Measurements from ENCODE around the gene OR52K1. TPM values are rescaled to one million over a fixed set of nuclear protein-coding genes. Genes with fewer than 3 reads are reported as not detected.
"Not testable (repeated sequence)": the region's sequence is repeated elsewhere in the genome, so short reads cannot be mapped to it uniquely, and the experiment has no call there.

Gene OR52K1
- total RNA-seq, 2 experiments from 2014 or later, result not detected

DNA sequence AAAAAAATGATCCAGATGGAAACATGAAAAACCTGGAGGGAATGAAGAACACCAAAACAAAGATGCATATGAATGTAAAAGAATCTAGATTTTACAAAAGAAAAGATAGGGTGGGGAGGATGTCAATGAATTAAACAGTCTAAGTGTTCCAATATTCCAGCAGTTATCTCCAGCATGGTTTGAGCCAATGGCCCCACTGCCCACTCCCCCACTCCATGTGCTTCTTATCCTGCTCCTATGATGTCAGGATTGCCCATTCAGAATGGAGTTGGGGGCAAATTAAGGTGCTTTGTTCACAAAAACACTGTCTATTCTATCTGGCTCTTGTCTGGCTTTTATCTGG is 1.2 kb upstream of the OR52K1 start:
- no peak overlapping the region for H3K4me3 ChIP-seq (ENCODE audit: low read length)
- TF ChIP-seq, protein P1, sequence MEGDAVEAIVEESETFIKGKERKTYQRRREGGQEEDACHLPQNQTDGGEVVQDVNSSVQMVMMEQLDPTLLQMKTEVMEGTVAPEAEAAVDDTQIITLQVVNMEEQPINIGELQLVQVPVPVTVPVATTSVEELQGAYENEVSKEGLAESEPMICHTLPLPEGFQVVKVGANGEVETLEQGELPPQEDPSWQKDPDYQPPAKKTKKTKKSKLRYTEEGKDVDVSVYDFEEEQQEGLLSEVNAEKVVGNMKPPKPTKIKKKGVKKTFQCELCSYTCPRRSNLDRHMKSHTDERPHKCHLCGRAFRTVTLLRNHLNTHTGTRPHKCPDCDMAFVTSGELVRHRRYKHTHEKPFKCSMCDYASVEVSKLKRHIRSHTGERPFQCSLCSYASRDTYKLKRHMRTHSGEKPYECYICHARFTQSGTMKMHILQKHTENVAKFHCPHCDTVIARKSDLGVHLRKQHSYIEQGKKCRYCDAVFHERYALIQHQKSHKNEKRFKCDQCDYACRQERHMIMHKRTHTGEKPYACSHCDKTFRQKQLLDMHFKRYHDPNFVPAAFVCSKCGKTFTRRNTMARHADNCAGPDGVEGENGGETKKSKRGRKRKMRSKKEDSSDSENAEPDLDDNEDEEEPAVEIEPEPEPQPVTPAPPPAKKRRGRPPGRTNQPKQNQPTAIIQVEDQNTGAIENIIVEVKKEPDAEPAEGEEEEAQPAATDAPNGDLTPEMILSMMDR (IDR thresholded peaks at IDR 0.05), result no peak
- H3K36me3 ChIP-seq (ENCODE audit: insufficient read depth, low read length), result no peaks in the 10 kb centered on the region
- Mint-ChIP-seq H3K27me3 (peaks cover 13% of the 10 kb centered on the region), H3K9me3 (no peaks in the 10 kb centered on the region), H3K27ac (no peak overlapping the region), H3K4me3 (no peak overlapping the region), H3K36me3 (ENCODE audit: low read depth) (no peaks in the 10 kb centered on the region), H3K4me1 (ENCODE audit: low read depth) (no peaks in the 10 kb centered on the region)
- no peak for DNase-seq
- H3K27me3 ChIP-seq (ENCODE audit: control insufficient read depth in 1 of 2, insufficient read depth in 2 of 2, low read length in 2 of 2), result peaks cover 4 to 5% of the 10 kb centered on the region in 2 experiments
- ChIA-PET POLR2A (no interaction called here), CTCF (no interaction called here)
- no peak overlapping the region for H3K27ac ChIP-seq (ENCODE audit: low read depth in 1 of 2, low read length in 2 of 2)
- ATAC-seq (ENCODE audit: poor library complexity), result no peak
- no peaks in the 10 kb centered on the region for H3K9me3 ChIP-seq (ENCODE audit: control insufficient read depth in 1 of 2, insufficient read depth in 1 of 2, low read length in 2 of 2)
- H3K4me1 ChIP-seq (ENCODE audit: insufficient read depth, low read length), result no peaks in the 10 kb centered on the region
- intact Hi-C loops (cut with DNase I, micrococcal nuclease), result no loop called here

DNA sequence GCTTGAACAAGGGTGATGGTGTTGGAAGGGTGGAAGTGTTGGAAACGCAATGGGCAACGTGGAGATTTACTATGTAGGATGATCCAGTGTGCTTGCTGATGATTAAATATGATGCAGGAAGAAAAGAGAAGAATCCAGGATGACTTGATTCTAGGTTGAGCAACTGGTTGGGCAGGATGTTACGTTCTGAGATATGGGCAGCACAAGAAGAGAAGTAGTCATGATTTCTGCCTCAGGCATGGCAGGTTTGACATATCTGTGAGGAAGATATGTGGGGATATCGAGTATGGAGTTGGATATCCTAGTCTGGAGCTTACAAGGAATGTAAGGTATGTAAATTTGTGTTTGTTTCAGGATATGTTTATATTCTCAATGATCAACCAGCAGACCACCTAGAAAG is 1.9 kb downstream of the OR52K1 start:
- no peaks in the 10 kb centered on the region for H3K36me3 Mint-ChIP-seq (ENCODE audit: low read depth)
- CTCF ChIA-PET, result no interaction called here
- no peak overlapping the region for H3K4me3 Mint-ChIP-seq
- H3K27me3 ChIP-seq (ENCODE audit: control insufficient read depth in 1 of 2, insufficient read depth in 2 of 2, low read length in 2 of 2), result peaks cover 4 to 5% of the 10 kb centered on the region in 2 experiments
- no peak overlapping the region for H3K27ac ChIP-seq (ENCODE audit: low read depth in 1 of 2, low read length in 2 of 2)
- no peaks in the 10 kb centered on the region for H3K4me1 Mint-ChIP-seq (ENCODE audit: low read depth)
- H3K4me1 ChIP-seq (ENCODE audit: insufficient read depth, low read length), result no peaks in the 10 kb centered on the region
- intact Hi-C loops (cut with DNase I, micrococcal nuclease), result no loop called here
- no peak for ATAC-seq (ENCODE audit: poor library complexity)
- H3K36me3 ChIP-seq (ENCODE audit: insufficient read depth, low read length), result no peaks in the 10 kb centered on the region
- peaks cover 14% of the 10 kb centered on the region for H3K27me3 Mint-ChIP-seq
- POLR2A ChIA-PET, result no interaction called here
- H3K27ac Mint-ChIP-seq, result no peak overlapping the region
- H3K4me3 ChIP-seq (ENCODE audit: low read length), result no peak overlapping the region
- DNase-seq, result no peak
- no peaks in the 10 kb centered on the region for H3K9me3 Mint-ChIP-seq
- TF ChIP-seq, protein P1 (IDR thresholded peaks at IDR 0.05), result no peak
- no peaks in the 10 kb centered on the region for H3K9me3 ChIP-seq (ENCODE audit: control insufficient read depth in 1 of 2, insufficient read depth in 1 of 2, low read length in 2 of 2)

DNA sequence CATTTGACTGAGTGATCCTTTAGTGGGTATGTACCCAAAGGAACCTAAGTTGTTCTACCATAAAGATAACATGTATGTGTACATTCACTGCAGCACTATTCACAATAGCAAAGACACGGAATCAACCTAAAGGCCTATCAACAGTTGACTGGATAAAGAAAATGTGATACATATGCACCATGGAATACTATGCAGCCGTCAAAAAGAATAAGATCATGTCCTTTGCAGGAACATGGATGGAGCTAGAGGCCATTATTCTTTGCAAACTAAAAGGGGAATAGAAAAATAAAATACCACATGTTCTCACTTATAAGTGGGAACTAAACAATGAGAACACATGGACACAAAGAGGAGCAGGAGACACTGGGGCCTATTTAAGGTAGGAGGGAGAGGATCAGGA is 9.0 kb downstream of the OR52K1 start:
- H3K27ac Mint-ChIP-seq; H3K9me3 ChIP-seq (ENCODE audit: control insufficient read depth in 1 of 2, insufficient read depth in 1 of 2, low read length in 2 of 2); H3K4me1 Mint-ChIP-seq (ENCODE audit: low read depth); H3K4me3 Mint-ChIP-seq; H3K27ac ChIP-seq (ENCODE audit: low read depth in 1 of 2, low read length in 2 of 2); H3K9me3 Mint-ChIP-seq; H3K36me3 Mint-ChIP-seq (ENCODE audit: low read depth); intact Hi-C loops (cut with DNase I, micrococcal nuclease); ATAC-seq (ENCODE audit: poor library complexity); H3K27me3 ChIP-seq (ENCODE audit: control insufficient read depth in 1 of 2, insufficient read depth in 2 of 2, low read length in 2 of 2); H3K36me3 ChIP-seq (ENCODE audit: insufficient read depth, low read length); POLR2A ChIA-PET; DNase-seq; H3K4me3 ChIP-seq (ENCODE audit: low read length); H3K4me1 ChIP-seq (ENCODE audit: insufficient read depth, low read length): not testable (repeated sequence)
- CTCF ChIA-PET, result interaction anchor here (4.6 kb wide), 1 partner anchor 304 kb away, joined by 36 read pairs; no protein-coding TSS in a partner anchor
- H3K27me3 Mint-ChIP-seq, result peaks cover 45% of the 10 kb centered on the region

DNA sequence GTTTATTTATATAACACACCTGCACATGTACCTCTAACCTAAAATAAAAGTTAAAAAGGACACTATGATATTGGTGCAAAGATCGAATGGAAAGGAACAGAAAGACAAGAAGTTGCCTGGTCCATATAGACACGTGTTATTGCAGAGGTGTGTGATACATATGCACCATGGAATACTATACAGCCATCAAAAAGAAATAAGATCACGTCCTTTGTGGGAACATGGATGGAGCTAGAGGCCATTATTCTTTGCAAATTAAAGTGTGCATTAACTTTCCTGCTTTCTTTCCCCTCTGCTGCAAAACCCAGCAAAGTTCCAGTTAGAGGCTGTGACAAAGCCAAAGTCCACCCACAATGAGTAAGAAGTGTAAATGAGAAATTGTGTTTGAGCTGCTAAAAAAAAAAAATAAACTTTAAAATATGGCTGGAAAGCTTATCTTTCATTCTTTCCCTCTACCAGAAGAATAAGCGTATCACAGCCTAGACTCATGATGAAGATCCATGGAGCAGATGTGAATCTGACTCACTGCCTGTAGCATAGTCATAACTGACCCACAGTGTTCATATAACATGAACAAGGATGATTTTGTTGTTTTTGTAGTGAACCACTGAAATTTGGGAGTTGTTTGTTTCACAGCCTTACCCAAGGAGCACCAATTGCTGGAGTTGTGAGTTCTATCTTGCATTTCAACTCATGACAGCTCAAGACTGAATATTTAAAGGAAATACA is 9.6 kb downstream of the OR52K1 start:
- Mint-ChIP-seq H3K9me3 (no peaks in the 10 kb centered on the region), H3K27me3 (peaks cover 43% of the 10 kb centered on the region), H3K4me3 (no peak overlapping the region), H3K27ac (no peak overlapping the region), H3K36me3 (ENCODE audit: low read depth) (no peaks in the 10 kb centered on the region), H3K4me1 (ENCODE audit: low read depth) (no peaks in the 10 kb centered on the region)
- Histone ChIP-seq H3K27ac (ENCODE audit: low read depth in 1 of 2, low read length in 2 of 2) (no peak overlapping the region), H3K27me3 (ENCODE audit: control insufficient read depth in 1 of 2, insufficient read depth in 2 of 2, low read length in 2 of 2) (peaks cover 0 to 3% of the 10 kb centered on the region in 2 experiments), H3K36me3 (ENCODE audit: insufficient read depth, low read length) (no peaks in the 10 kb centered on the region), H3K9me3 (ENCODE audit: control insufficient read depth in 1 of 2, insufficient read depth in 1 of 2, low read length in 2 of 2) (no peaks in the 10 kb centered on the region), H3K4me3 (ENCODE audit: low read length) (no peak overlapping the region), H3K4me1 (ENCODE audit: insufficient read depth, low read length) (no peaks in the 10 kb centered on the region)
- intact Hi-C loops (cut with DNase I, micrococcal nuclease), result no loop called here
- CTCF ChIA-PET, result interaction anchor here (4.6 kb wide), 1 partner anchor 305 kb away, joined by 36 read pairs; no protein-coding TSS in a partner anchor
- no peak for ATAC-seq (ENCODE audit: poor library complexity)
- no peak for DNase-seq
- TF ChIP-seq, protein P1 (IDR thresholded peaks at IDR 0.05), result no peak
- POLR2A ChIA-PET, result no interaction called here
